Measurements from ENCODE around the gene PCBP4.

Gene PCBP4

GRCh38 chr3:51943451-51944391 is 23.5 kb downstream of the PCBP4 start:
- no peak for DNase-seq (ENCODE audit: low read depth in 2 of 2)
- H3K4me3 ChIP-seq (replicated peaks in 1 of 2; ENCODE audit: low read depth in 2 of 2, low read length in 2 of 2), result no peak overlapping the region
- TF ChIP-seq CTCF (IDR thresholded peaks at IDR 0.05; ENCODE audit: low read depth, low read length), result no peak

GRCh38 chr3:51942603-51943450 is 24.4 kb downstream of the PCBP4 start:
- peak; percentile 63 to 72 for DNase-seq (ENCODE audit: low read depth in 2 of 2)
- peak overlapping the region; percentile 39 to 55 for H3K4me3 ChIP-seq (replicated peaks in 1 of 2; ENCODE audit: low read depth in 2 of 2, low read length in 2 of 2)
- no peak for TF ChIP-seq CTCF (IDR thresholded peaks at IDR 0.05; ENCODE audit: low read depth, low read length)

- H3K4me3 ChIP-seq (replicated peaks in 1 of 2; ENCODE audit: low read depth in 2 of 2, low read length in 2 of 2), result peak within 1 kb of the TSS; percentile 91 to 96
- peak; percentile 99 for TF ChIP-seq CTCF (IDR thresholded peaks at IDR 0.05; ENCODE audit: low read depth, low read length)
- peak; percentile 100 for DNase-seq (ENCODE audit: low read depth in 2 of 2)
Observed at GRCh38 chr3:51941798-51942602, 25.3 kb downstream of the PCBP4 start, which contains the start of the genes PARP3 and RRP9. PARP3 (plus strand) TSS chr3:51942363; CDS start chr3:51943356, 993 bp downstream. RRP9 (minus strand) TSS chr3:51941904; CDS start chr3:51941867, 37 bp downstream.

- no peak for TF ChIP-seq CTCF (IDR thresholded peaks at IDR 0.05; ENCODE audit: low read depth, low read length)
- H3K4me3 ChIP-seq (replicated peaks in 1 of 2; ENCODE audit: low read depth in 2 of 2, low read length in 2 of 2), result peak overlapping the region; percentile 91 to 96
- DNase-seq (ENCODE audit: low read depth in 2 of 2), result no peak
Observed at GRCh38 chr3:51941463-51941797, 25.8 kb downstream of the PCBP4 start.

GRCh38 chr3:51940648-51941462 is 26.4 kb downstream of the PCBP4 start:
- TF ChIP-seq CTCF (IDR thresholded peaks at IDR 0.05; ENCODE audit: low read depth, low read length), result no peak
- DNase-seq (ENCODE audit: low read depth in 2 of 2), result peak; percentile 29 to 73
- H3K4me3 ChIP-seq (replicated peaks in 1 of 2; ENCODE audit: low read depth in 2 of 2, low read length in 2 of 2), result peak overlapping the region; percentile 91 to 96
